Tibial nerve (tissue), 4 donors: ENCODE data around the gene OR2G2. TPM values are rescaled to one million over a fixed set of nuclear protein-coding genes. Genes with fewer than 3 reads are reported as not detected.

Source experiments
- DNase-seq, 2 donors: peaks; one replicate each; pipeline ENCODE4 v3.0.0-alpha.2; 2019; ENCODE audit warnings: low spot score in 2 of 2
- H3K27ac ChIP-seq, 4 donors: fragments of 200-600 bp; sonication (generic) in 3 of 4; one replicate each; pipeline ENCODE4 v1.5.1; 2017 to 2019; ENCODE audit warnings: mild to moderate bottlenecking in 1 of 4
- H3K27me3 ChIP-seq, 2 donors: fragments of 200-600 bp; sonication (generic) in 1 of 2; one replicate each; pipeline versions ENCODE4 v1.5.1 to v1.6.0; 2017 to 2019
- H3K36me3 ChIP-seq, 3 donors: fragments of 200-600 bp; sonication (generic); one replicate each; pipeline ENCODE4 v1.5.1; 2018 to 2019
- H3K4me1 ChIP-seq, 4 donors: fragments of 200-600 bp; sonication (generic) in 3 of 4; one replicate each; pipeline ENCODE4 v1.5.1; 2017 to 2019
- H3K4me3 ChIP-seq, 4 donors: fragments of 200-600 bp; sonication (generic) in 3 of 4; one replicate each; pipeline ENCODE4 v1.5.1; 2017 to 2019; ENCODE audit warnings: mild to moderate bottlenecking in 1 of 4, moderate library complexity in 1 of 4
- H3K9me3 ChIP-seq, 4 donors: fragments of 200-600 bp; sonication (generic) in 3 of 4; one replicate each; pipeline ENCODE4 v1.5.1; 2017 to 2019
- CTCF ChIP-seq, 5 experiments: fragments of 200-600 bp in 3 of 5; fragments of 450-650 bp in 2 of 5; sonication (generic) in 3 of 5; IDR thresholded peaks; one replicate each; pipeline ENCODE4 v1.5.1; 2016 to 2019; ENCODE audit warnings: antibody characterized with exemption in 5 of 5, mild to moderate bottlenecking in 3 of 5, moderate library complexity in 2 of 5
- EP300 ChIP-seq, 2 donors: sonication (generic); formaldehyde crosslinking; IDR thresholded peaks; one replicate each; pipeline ENCODE4 v1.6.1; 2017; ENCODE audit warnings: antibody characterized with exemption in 2 of 2, mild to moderate bottlenecking in 1 of 2
- POLR2A ChIP-seq, 2 donors: fragments of 450-650 bp; IDR thresholded peaks; one replicate each; pipeline ENCODE4 v1.6.1; 2017; ENCODE audit warnings: antibody characterized with exemption in 2 of 2, mild to moderate bottlenecking in 2 of 2, moderate library complexity in 2 of 2
- WGBS, 2 donors: methylation state at CpG; one replicate each; pipeline ENCODE4 v1.1.5; 2018; 5-methylcytosine and 5-hydroxymethylcytosine counted together
- total RNA-seq, 4 donors: library from RNA; depleted of rRNA; stranded (reverse); fragments of >200 nt; gene quantifications; one replicate each; pipeline ENCODE4 v1.1.0, GENCODE V29; 2016

The OR2G2 gene, protein sequence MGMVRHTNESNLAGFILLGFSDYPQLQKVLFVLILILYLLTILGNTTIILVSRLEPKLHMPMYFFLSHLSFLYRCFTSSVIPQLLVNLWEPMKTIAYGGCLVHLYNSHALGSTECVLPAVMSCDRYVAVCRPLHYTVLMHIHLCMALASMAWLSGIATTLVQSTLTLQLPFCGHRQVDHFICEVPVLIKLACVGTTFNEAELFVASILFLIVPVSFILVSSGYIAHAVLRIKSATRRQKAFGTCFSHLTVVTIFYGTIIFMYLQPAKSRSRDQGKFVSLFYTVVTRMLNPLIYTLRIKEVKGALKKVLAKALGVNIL
- total RNA-seq: not detected

- Histone ChIP-seq H3K27me3 (no peaks in the 10 kb centered on the region), H3K4me1 (no peaks in the 10 kb centered on the region), H3K9me3 (peaks cover 0 to 14% (median 0%) of the 10 kb centered on the region in 4 donors), H3K4me3 (no peak within 1 kb of the TSS), H3K27ac (no peak within 1 kb of the TSS), H3K36me3 (no peaks in the 10 kb centered on the region)
- no peak for DNase-seq
- 78 to 90% methylated on average over 2 of the region's 2 CpGs for WGBS, 2 donors
- TF ChIP-seq EP300 (IDR thresholded peaks at IDR 0.05) (no peak), POLR2A (IDR thresholded peaks at IDR 0.05) (no peak), CTCF (IDR thresholded peaks at IDR 0.05) (no peak)
Measured at GRCh38 chr1:247588060-247588459, at the start of gene OR2G2. TSS of gene OR2G2 (plus strand) at chr1:247588360. CDS start at chr1:247588360, 0 bp downstream.

DNA sequence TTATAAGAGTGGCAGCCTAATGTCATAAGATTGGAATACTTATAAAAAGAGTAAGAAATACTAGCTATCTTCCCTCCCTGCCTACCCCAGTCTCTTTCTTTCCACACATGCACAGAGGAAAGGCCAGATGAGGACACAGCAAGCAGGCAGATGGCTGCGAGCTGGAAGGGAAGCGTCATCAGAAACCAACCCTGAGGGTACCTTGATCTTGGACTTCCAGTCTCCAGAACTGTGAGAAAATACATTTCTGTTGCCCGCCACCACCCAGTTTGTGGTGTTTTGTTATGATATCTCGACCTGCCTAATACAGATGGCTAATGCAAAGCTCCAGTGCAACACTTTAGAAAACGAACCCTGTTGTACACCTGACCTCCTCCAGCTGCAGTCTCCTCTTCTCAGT, 49.6 kb upstream of the OR2G2 start:
- Histone ChIP-seq H3K4me1 (no peaks in the 10 kb centered on the region), H3K27me3 (no peaks in the 10 kb centered on the region), H3K27ac (no peak overlapping the region), H3K9me3 (no peaks in the 10 kb centered on the region), H3K4me3 (no peak overlapping the region), H3K36me3 (no peaks in the 10 kb centered on the region)
- 69 to 84% methylated on average over 5 of the region's 5 CpGs for whole genome bisulfite sequencing, 2 donors
- DNase-seq: no peak
- no peak for TF ChIP-seq POLR2A (IDR thresholded peaks at IDR 0.05)
- TF ChIP-seq CTCF (IDR thresholded peaks at IDR 0.05): no peak
- no peak for TF ChIP-seq EP300 (IDR thresholded peaks at IDR 0.05)

DNA sequence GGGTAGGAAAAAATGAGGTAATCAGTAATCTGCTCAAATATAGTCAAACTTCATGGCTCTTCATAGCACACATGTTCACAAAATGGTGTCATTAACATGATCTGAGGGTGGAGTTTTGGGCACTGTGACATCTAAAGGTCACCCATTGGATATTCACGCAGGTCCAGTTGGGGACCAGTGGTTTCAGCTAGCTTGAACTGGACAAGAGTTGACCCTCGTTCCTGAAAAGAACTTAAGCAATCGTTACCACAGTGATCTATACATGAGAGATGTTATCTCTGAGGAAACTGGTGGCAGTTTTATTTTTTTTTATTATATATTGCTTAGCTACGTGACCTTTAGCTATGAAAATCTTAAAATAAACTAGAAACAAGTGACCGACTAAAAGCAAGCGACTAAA, 48.9 kb upstream of the OR2G2 start:
- H3K27me3 ChIP-seq: no peaks in the 10 kb centered on the region
- TF ChIP-seq EP300 (IDR thresholded peaks at IDR 0.05) (no peak), POLR2A (IDR thresholded peaks at IDR 0.05) (no peak), CTCF (IDR thresholded peaks at IDR 0.05) (no peak)

GRCh38 chr1:247540581-247540980, 47.6 kb upstream of the OR2G2 start:
- Histone ChIP-seq H3K4me3 (no peak overlapping the region), H3K9me3 (no peaks in the 10 kb centered on the region), H3K4me1 (no peaks in the 10 kb centered on the region), H3K36me3 (no peaks in the 10 kb centered on the region), H3K27ac (no peak overlapping the region), H3K27me3 (no peaks in the 10 kb centered on the region)
- 38 to 49% methylated on average over 7 of the region's 7 CpGs for WGBS, 2 donors
- TF ChIP-seq CTCF (IDR thresholded peaks at IDR 0.05) (no peak), POLR2A (IDR thresholded peaks at IDR 0.05) (no peak), EP300 (IDR thresholded peaks at IDR 0.05) (no peak)
- no peak for DNase-seq

More for the DNA sequence above, 48.9 kb upstream of the OR2G2 start:
- DNase-seq: no peak
- Histone ChIP-seq H3K36me3 (no peaks in the 10 kb centered on the region), H3K4me1 (no peaks in the 10 kb centered on the region), H3K9me3 (no peaks in the 10 kb centered on the region), H3K4me3 (no peak overlapping the region), H3K27ac (no peak overlapping the region)
- 69 to 81% methylated on average over 6 of the region's 6 CpGs for WGBS, 2 donors

GRCh38 chr1:247542811-247543210, 45.3 kb upstream of the OR2G2 start:
- 32 to 60% methylated on average over 3 of the region's 3 CpGs for WGBS, 2 donors
- Histone ChIP-seq H3K27ac (no peak overlapping the region), H3K36me3 (no peaks in the 10 kb centered on the region), H3K9me3 (no peaks in the 10 kb centered on the region), H3K27me3 (no peaks in the 10 kb centered on the region), H3K4me1 (no peaks in the 10 kb centered on the region), H3K4me3 (no peak overlapping the region)
- no peak for DNase-seq
- no peak for TF ChIP-seq EP300 (IDR thresholded peaks at IDR 0.05)
- TF ChIP-seq CTCF (IDR thresholded peaks at IDR 0.05): no peak
- TF ChIP-seq POLR2A (IDR thresholded peaks at IDR 0.05): no peak
